Loucy (cell line): ENCODE measurements around the gene MX2.

Experiments used
- H2AFZ ChIP-seq: fragments of 200-600 bp; sonication (generic); 2 replicates; pipeline ENCODE4 v1.6.0; 2016; ENCODE audit warnings: antibody characterized with exemption, mild to moderate bottlenecking, low read length, moderate library complexity
- H3F3A ChIP-seq: fragments of 200-600 bp; 2 replicates; pipeline ENCODE4 v1.6.0; 2016; ENCODE audit warnings: antibody characterized with exemption, low read depth, mild to moderate bottlenecking
- H3K27me3 ChIP-seq: fragments of 200-600 bp; sonication (generic); 2 replicates; pipeline ENCODE4 v1.6.1; 2014; ENCODE audit warnings: low read length, mild to moderate bottlenecking; ENCODE audit not compliant: insufficient read depth, poor library complexity, severe bottlenecking
- H3K36me3 ChIP-seq: fragments of 200-600 bp; sonication (generic); 2 replicates; pipeline ENCODE4 v1.6.1; 2016; ENCODE audit warnings: low read length; ENCODE audit not compliant: insufficient read depth
- H3K4me1 ChIP-seq: fragments of 200-600 bp; sonication (generic); 2 replicates; pipeline ENCODE4 v1.5.1; 2014; ENCODE audit warnings: low read length, mild to moderate bottlenecking; ENCODE audit not compliant: insufficient read depth, poor library complexity, severe bottlenecking
- H3K4me2 ChIP-seq: fragments of 200-600 bp; sonication (generic); 2 replicates; pipeline ENCODE4 v1.6.0; 2014; ENCODE audit warnings: antibody characterized with exemption, low read length, low read depth, mild to moderate bottlenecking; ENCODE audit not compliant: poor library complexity, severe bottlenecking
- H3K4me3 ChIP-seq: fragments of 200-600 bp; sonication (generic); 2 replicates; pipeline ENCODE4 v1.5.1; 2014; ENCODE audit warnings: low read length, mild to moderate bottlenecking, mixed read lengths; ENCODE audit not compliant: poor library complexity, severe bottlenecking
- H3K79me2 ChIP-seq: fragments of 200-600 bp; sonication (generic); 2 replicates; pipeline ENCODE4 v1.6.1; 2014; ENCODE audit warnings: low read length; ENCODE audit not compliant: insufficient read depth
- H3K9ac ChIP-seq: fragments of 200-600 bp; sonication (generic); 2 replicates; pipeline ENCODE4 v1.6.0; 2014; ENCODE audit warnings: mild to moderate bottlenecking, low read depth, low read length, moderate library complexity; ENCODE audit not compliant: poor library complexity, severe bottlenecking
- H3K9me2 ChIP-seq: fragments of 200-600 bp; sonication (generic); replicated peaks from 2 replicates; pipeline ENCODE4 v1.6.1; 2016; ENCODE audit warnings: low read depth, low read length, mixed read lengths
- H3K9me3 ChIP-seq: fragments of 200-600 bp; sonication (generic); 2 replicates; pipeline ENCODE4 v1.6.1; 2014; ENCODE audit warnings: mild to moderate bottlenecking, antibody characterized with exemption, low read length, low read depth; ENCODE audit not compliant: insufficient read depth
- H4K20me1 ChIP-seq: fragments of 200-600 bp; sonication (generic); 2 replicates; pipeline ENCODE4 v1.6.0; 2014; ENCODE audit warnings: antibody characterized with exemption, low read length, mild to moderate bottlenecking; ENCODE audit not compliant: insufficient read depth, poor library complexity, severe bottlenecking
- EZH2phosphoT487 ChIP-seq: fragments of 200-600 bp; IDR thresholded peaks from 2 replicates; pipeline ENCODE4 v1.6.1; 2018; ENCODE audit warnings: antibody characterized with exemption, mild to moderate bottlenecking, moderate library complexity, borderline replicate concordance
- TF ChIP-seq, protein P1 (sequence below): fragments of 200-600 bp; sonication (generic); conservative IDR thresholded peaks from 2 replicates; pipeline ENCODE4 v1.5.1; 2014; ENCODE audit warnings: mild to moderate bottlenecking, antibody characterized with exemption, low read length

MX2 gene

DNA sequence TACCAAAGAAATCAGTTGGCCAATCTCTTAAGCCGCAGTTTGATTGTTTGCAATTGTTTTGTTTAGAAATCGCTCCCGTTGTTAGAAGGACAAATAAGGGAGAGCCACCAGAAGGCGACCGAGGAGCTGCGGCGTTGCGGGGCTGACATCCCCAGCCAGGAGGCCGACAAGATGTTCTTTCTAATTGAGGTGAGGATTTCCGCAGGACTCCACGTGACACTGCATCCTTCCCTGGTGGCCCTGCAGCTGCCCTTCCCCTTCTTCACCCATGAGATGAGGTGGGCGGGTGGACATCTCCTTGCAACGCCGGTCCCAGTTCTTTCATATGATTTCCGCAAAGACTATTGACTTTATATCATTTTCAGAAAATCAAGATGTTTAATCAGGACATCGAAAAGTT lies 37.0 kb downstream of the MX2 start:
- TF ChIP-seq, protein P1, sequence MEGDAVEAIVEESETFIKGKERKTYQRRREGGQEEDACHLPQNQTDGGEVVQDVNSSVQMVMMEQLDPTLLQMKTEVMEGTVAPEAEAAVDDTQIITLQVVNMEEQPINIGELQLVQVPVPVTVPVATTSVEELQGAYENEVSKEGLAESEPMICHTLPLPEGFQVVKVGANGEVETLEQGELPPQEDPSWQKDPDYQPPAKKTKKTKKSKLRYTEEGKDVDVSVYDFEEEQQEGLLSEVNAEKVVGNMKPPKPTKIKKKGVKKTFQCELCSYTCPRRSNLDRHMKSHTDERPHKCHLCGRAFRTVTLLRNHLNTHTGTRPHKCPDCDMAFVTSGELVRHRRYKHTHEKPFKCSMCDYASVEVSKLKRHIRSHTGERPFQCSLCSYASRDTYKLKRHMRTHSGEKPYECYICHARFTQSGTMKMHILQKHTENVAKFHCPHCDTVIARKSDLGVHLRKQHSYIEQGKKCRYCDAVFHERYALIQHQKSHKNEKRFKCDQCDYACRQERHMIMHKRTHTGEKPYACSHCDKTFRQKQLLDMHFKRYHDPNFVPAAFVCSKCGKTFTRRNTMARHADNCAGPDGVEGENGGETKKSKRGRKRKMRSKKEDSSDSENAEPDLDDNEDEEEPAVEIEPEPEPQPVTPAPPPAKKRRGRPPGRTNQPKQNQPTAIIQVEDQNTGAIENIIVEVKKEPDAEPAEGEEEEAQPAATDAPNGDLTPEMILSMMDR, result no peak
- no peak for TF ChIP-seq EZH2phosphoT487
- no peaks in the 10 kb centered on the region for H3K9me3 ChIP-seq
- no peaks in the 10 kb centered on the region for H3K4me1 ChIP-seq
- no peaks in the 10 kb centered on the region for H3K79me2 ChIP-seq
- no peaks in the 10 kb centered on the region for H3F3A ChIP-seq
- H4K20me1 ChIP-seq, result no peaks in the 10 kb centered on the region
- no peaks in the 10 kb centered on the region for H3K9me2 ChIP-seq
- H3K36me3 ChIP-seq, result peaks cover 80% of the 10 kb centered on the region; the same call in 1 of the 2 replicates
- no peak overlapping the region for H3K4me3 ChIP-seq
- H3K4me2 ChIP-seq, result no peak overlapping the region
- H3K9ac ChIP-seq, result no peak overlapping the region
- no peaks in the 10 kb centered on the region for H3K27me3 ChIP-seq
- H2AFZ ChIP-seq, result no peak overlapping the region

DNA sequence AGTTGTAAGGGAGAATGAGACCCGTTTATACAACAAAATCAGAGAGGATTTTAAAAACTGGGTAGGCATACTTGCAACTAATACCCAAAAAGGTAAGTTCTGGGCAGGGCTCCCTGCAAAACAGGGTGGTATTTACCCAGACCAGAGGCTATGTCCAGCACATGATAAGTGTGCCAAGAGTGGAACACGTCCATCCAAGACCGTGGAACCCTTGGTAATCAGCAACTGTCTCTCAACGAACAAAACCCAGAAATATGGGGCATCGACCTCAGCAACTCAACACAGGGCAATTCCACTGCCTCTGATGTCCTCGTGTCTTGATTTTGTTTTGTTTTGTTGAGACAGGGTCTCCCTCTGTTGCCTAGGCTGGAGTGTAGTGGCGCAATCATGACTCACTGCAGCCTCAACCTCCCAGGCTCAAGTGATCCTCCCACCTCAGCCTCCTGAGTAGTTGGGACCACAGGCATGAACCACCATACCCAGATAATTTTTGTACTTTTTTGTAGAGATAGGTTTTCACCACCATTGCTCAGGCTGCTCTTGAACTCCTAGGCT lies 37.5 kb downstream of the MX2 start:
- Histone ChIP-seq H3K27me3 (no peaks in the 10 kb centered on the region), H2AFZ (no peak overlapping the region), H3K36me3 (peaks cover 85% of the 10 kb centered on the region; the same call in 1 of the 2 replicates), H3K9me3 (no peaks in the 10 kb centered on the region), H3K4me1 (no peaks in the 10 kb centered on the region), H3K4me2 (no peak overlapping the region), H3F3A (no peaks in the 10 kb centered on the region), H3K4me3 (no peak overlapping the region), H4K20me1 (no peaks in the 10 kb centered on the region), H3K9ac (no peak overlapping the region), H3K79me2 (no peaks in the 10 kb centered on the region), H3K9me2 (no peaks in the 10 kb centered on the region)
- TF ChIP-seq EZH2phosphoT487, result no peak
- TF ChIP-seq, protein P1, result no peak

DNA sequence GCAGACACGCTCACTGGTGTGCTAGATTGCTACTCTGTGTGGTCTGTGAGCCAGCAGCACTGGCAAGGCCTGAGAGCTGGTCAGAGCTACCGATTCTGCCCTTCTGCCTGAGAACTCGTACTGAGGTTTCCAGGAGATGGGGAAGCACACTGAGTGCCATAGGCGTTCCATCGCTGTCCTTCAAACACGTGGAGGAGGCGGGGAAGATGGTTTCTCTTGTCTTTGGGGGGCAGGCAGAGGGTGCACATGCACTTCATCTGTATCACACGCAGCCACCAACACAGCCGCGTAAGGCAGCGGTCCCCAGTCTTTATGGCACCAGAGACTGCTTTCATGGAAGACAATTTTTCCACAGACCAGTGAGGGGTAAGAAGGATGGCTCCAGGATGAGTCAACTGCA lies 40.4 kb downstream of the MX2 start:
- H3K9me2 ChIP-seq, result no peaks in the 10 kb centered on the region
- H3K4me1 ChIP-seq, result no peaks in the 10 kb centered on the region
- H2AFZ ChIP-seq, result no peak overlapping the region
- no peaks in the 10 kb centered on the region for H3F3A ChIP-seq
- no peak overlapping the region for H3K4me3 ChIP-seq
- H3K9me3 ChIP-seq, result no peaks in the 10 kb centered on the region
- no peak overlapping the region for H3K9ac ChIP-seq
- TF ChIP-seq EZH2phosphoT487, result no peak
- TF ChIP-seq, protein P1, result no peak
- H3K4me2 ChIP-seq, result no peak overlapping the region
- peaks cover 71% of the 10 kb centered on the region; the same call in 1 of the 2 replicates for H3K36me3 ChIP-seq
- no peaks in the 10 kb centered on the region for H3K27me3 ChIP-seq
- no peaks in the 10 kb centered on the region for H3K79me2 ChIP-seq
- H4K20me1 ChIP-seq, result no peaks in the 10 kb centered on the region
